Measurements from ENCODE around the gene ECE1. TPM values are rescaled to one million over a fixed set of nuclear protein-coding genes. Genes with fewer than 3 reads are reported as not detected.
"Not testable (repeated sequence)": the region's sequence is repeated elsewhere in the genome, so short reads cannot be mapped to it uniquely, and the experiment has no call there.

Gene ECE1
- total RNA-seq, 1 experiment from 2014 or later: 131 TPM

GRCh38 chr1:21292984-21293536, 2.8 kb upstream of the ECE1 start:
- DNase-seq (ENCODE audit: low read depth): no peak

- no peak for DNase-seq (ENCODE audit: low read depth)
Measured at GRCh38 chr1:21292503-21292983, 2.3 kb upstream of the ECE1 start.

GRCh38 chr1:21291964-21292363, 1.7 kb upstream of the ECE1 start:
- no peak for DNase-seq (ENCODE audit: low read depth)

- DNase-seq (ENCODE audit: low read depth): no peak
Measured at GRCh38 chr1:21291184-21291583, 921 bp upstream of the ECE1 start.

- DNase-seq (ENCODE audit: low read depth): no peak
Measured at GRCh38 chr1:21290546-21290944, 282 bp upstream of the ECE1 start.

- DNase-seq (ENCODE audit: low read depth): no peak
Measured at GRCh38 chr1:21289127-21289526, 1.1 kb downstream of the ECE1 start.

GRCh38 chr1:21287905-21288514, 2.3 kb downstream of the ECE1 start:
- no peak for DNase-seq (ENCODE audit: low read depth)

- DNase-seq (ENCODE audit: low read depth): not testable (repeated sequence)
Measured at GRCh38 chr1:21285386-21285785, 4.9 kb downstream of the ECE1 start.

- DNase-seq (ENCODE audit: low read depth): no peak
Measured at GRCh38 chr1:21285055-21285372, 5.2 kb downstream of the ECE1 start.

GRCh38 chr1:21284206-21285054, 5.8 kb downstream of the ECE1 start:
- no peak for DNase-seq (ENCODE audit: low read depth)

- no peak for DNase-seq (ENCODE audit: low read depth)
Measured at GRCh38 chr1:21283524-21283923, 6.7 kb downstream of the ECE1 start.

- not testable (repeated sequence) for DNase-seq (ENCODE audit: low read depth)
Measured at GRCh38 chr1:21282020-21282419, 8.2 kb downstream of the ECE1 start.

GRCh38 chr1:21280482-21280881, 9.8 kb downstream of the ECE1 start:
- no peak for DNase-seq (ENCODE audit: low read depth)

GRCh38 chr1:21280011-21280471, 10.2 kb downstream of the ECE1 start:
- DNase-seq (ENCODE audit: low read depth): no peak

- DNase-seq (ENCODE audit: low read depth): no peak
Measured at GRCh38 chr1:21278860-21279845, 11.1 kb downstream of the ECE1 start.

- DNase-seq (ENCODE audit: low read depth): no peak
Measured at GRCh38 chr1:21278208-21278859, 11.9 kb downstream of the ECE1 start.

GRCh38 chr1:21277180-21277579, 13.1 kb downstream of the ECE1 start:
- no peak for DNase-seq (ENCODE audit: low read depth)

- no peak for DNase-seq (ENCODE audit: low read depth)
Measured at GRCh38 chr1:21272540-21272939, 17.7 kb downstream of the ECE1 start.

GRCh38 chr1:21271550-21271949, 18.7 kb downstream of the ECE1 start:
- DNase-seq (ENCODE audit: low read depth): no peak

- DNase-seq (ENCODE audit: low read depth): peak; percentile 54
Measured at GRCh38 chr1:21270086-21270689, 20.1 kb downstream of the ECE1 start.

Data from RPMI7951 (cell line).